ENCODE results near the gene GALNT9.

DNA sequence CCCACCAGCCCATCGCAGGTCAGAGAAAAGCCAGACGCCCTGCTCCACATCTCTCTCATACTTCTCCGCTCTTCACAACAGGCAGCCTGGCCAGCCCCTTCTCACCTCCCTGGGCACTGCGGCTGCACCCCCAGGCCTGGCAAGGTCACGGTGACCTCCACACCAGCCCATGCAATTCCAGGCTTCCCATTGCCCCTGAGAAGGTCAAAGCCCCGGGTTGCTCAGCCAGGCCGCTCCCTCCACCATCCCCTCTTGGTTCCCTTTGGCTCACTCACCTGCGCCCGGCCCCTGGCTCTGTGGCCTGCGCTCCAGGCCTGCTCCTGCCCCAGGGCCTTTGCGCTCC is 55.4 kb downstream of the GALNT9 start:
- TF ChIP-seq, protein P1, sequence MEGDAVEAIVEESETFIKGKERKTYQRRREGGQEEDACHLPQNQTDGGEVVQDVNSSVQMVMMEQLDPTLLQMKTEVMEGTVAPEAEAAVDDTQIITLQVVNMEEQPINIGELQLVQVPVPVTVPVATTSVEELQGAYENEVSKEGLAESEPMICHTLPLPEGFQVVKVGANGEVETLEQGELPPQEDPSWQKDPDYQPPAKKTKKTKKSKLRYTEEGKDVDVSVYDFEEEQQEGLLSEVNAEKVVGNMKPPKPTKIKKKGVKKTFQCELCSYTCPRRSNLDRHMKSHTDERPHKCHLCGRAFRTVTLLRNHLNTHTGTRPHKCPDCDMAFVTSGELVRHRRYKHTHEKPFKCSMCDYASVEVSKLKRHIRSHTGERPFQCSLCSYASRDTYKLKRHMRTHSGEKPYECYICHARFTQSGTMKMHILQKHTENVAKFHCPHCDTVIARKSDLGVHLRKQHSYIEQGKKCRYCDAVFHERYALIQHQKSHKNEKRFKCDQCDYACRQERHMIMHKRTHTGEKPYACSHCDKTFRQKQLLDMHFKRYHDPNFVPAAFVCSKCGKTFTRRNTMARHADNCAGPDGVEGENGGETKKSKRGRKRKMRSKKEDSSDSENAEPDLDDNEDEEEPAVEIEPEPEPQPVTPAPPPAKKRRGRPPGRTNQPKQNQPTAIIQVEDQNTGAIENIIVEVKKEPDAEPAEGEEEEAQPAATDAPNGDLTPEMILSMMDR (IDR thresholded peaks at IDR 0.05) = no peak
- TF ChIP-seq POLR2AphosphoS5 (IDR thresholded peaks at IDR 0.05) (no peak), POLR2A (IDR thresholded peaks at IDR 0.05) (no peak)
